ENCODE measurements around the gene STRN3.

Gene STRN3

DNA sequence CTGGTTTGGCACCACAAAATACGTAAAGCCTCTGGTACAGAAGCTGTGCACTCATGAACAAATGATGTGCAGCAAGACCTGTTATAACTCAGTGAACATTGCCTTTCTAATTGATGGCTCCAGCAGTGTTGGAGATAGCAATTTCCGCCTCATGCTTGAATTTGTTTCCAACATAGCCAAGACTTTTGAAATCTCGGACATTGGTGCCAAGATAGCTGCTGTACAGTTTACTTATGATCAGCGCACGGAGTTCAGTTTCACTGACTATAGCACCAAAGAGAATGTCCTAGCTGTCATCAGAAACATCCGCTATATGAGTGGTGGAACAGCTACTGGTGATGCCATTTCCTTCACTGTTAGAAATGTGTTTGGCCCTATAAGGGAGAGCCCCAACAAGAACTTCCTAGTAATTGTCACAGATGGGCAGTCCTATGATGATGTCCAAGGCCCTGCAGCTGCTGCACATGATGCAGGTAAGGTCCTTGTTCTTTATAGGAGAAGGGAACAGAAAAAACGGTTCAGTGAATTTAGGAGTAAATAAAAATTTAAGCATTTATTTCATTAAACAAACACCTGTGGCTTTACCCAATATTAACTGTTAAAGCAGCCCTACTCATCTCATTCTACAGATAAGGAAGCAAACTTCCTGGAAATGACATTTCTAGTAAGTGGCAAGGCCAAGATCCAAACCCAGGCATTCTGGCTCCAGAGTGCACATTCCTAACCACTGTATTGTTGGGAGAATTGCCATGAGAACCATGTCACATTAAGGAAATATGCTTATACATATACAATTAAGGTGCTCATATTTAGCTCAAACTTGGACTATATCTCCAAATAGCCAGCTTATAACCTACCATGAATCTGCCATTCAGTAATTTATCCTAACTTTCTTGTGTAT lies 140.1 kb downstream of the STRN3 start:
- no peak for TF ChIP-seq CTCF (IDR thresholded peaks at IDR 0.05; ENCODE audit: low read length, missing control alignments)

GRCh38 chr14:30884901-30885300 lies 141.3 kb downstream of the STRN3 start:
- TF ChIP-seq CTCF (IDR thresholded peaks at IDR 0.05; ENCODE audit: low read length, missing control alignments) = no peak
- no peak overlapping the region for H3K4me3 ChIP-seq (replicated peaks; ENCODE audit: low read depth, low read length)
- no peak for DNase-seq (ENCODE audit: low read depth)

More for the DNA sequence above, 140.1 kb downstream of the STRN3 start:
- no peak overlapping the region for H3K4me3 ChIP-seq (replicated peaks; ENCODE audit: low read depth, low read length)
- no peak for DNase-seq (ENCODE audit: low read depth)

DNA sequence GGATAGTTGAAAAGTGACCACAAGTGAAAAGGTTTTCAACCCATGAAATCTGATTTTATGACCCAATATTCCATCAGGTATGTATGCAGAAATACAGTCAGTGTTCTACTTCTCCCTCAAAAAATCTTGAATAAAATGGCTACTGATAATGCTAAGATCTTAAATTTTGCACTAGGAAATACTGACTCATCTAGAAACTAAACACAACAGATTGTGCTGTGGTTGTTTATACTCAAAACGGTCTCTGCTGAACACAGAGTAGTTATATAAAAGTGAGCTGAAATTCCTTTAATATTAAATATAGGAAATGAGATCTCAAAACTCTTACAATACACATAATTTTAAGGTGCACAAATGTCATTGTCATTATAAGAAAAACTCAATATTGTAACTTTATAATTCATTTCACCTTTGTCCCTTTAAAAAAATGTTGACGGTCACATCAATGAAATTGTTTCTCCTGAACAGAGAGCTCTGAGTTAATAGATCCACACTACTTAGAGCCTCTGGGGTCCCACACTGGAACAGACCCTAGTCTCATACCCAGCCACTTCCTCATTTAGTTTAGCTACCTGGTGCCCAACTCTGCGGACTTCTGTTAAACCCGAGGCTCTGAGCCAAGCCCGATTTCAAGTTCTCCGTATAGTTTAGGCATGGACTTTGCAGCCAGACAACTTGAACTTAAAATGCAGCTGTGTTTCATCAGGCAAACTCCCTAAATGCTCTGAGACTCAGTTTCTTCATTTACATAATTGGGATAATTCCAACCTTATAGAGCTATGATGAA lies 142.5 kb downstream of the STRN3 start:
- no peak overlapping the region for H3K4me3 ChIP-seq (replicated peaks; ENCODE audit: low read depth, low read length)
- no peak for TF ChIP-seq CTCF (IDR thresholded peaks at IDR 0.05; ENCODE audit: low read length, missing control alignments)
- DNase-seq (ENCODE audit: low read depth) = no peak

DNA sequence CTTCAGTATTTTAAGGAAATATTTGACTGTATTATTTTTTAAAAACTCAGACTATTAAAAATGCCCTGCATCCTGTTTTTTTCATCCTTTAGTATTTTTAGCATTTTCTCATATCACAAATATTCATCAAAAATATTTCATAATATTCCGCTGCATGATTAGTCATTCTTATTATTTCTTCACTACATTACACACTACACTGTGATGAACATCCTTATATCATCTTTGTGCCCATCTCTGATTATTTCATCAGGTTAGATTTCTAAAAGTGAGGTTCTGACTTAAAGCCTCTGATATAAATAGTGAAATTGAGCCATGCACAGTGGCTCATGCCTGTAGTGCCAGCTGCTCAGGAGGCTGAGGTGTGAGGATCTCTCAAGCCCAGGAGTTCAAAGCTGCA lies 143.7 kb downstream of the STRN3 start:
- no peak overlapping the region for H3K4me3 ChIP-seq (replicated peaks; ENCODE audit: low read depth, low read length)
- no peak for DNase-seq (ENCODE audit: low read depth)
- no peak for TF ChIP-seq CTCF (IDR thresholded peaks at IDR 0.05; ENCODE audit: low read length, missing control alignments)

DNA sequence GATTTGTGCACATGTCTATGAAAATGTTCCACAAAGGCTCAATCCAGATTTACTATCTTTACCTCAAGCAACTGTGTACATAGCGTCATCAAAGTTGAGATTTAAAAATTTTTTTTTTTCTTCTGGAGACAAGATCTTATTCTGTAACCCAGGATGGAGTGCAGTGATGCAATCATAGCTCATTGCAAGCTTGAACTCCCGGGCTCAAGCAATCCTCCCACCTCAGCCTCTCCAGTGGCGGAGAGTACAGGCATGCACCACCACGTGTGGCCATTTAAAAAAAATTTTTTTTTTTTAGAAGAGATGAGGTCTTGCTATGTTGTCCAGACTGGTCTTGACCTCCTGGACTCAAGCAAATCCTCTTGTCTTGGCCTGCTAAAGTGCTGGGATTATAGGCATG lies 149.5 kb downstream of the STRN3 start:
- H3K4me3 ChIP-seq (replicated peaks; ENCODE audit: low read depth, low read length) = no peak overlapping the region
- TF ChIP-seq CTCF (IDR thresholded peaks at IDR 0.05; ENCODE audit: low read length, missing control alignments) = no peak
- DNase-seq (ENCODE audit: low read depth) = no peak

DNA sequence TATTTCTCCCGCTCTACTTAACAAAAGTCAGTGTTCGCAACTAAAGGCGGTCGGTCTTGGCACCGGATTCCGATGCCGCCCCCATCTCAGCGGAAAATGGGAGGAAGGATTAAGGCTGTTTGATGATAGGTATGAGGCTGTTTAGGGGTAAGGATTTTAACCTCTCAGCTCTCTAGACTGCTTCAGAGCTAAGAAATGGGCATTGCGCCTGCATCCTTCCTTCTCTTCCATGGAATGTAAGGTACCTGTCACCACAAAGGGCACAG lies 150.5 kb downstream of the STRN3 start:
- no peak for TF ChIP-seq CTCF (IDR thresholded peaks at IDR 0.05; ENCODE audit: low read length, missing control alignments)
- no peak overlapping the region for H3K4me3 ChIP-seq (replicated peaks; ENCODE audit: low read depth, low read length)
- DNase-seq (ENCODE audit: low read depth) = no peak
